Smooth muscle cell (in vitro differentiated cells): Measurements from ENCODE around the gene IRF3. TPM values are rescaled to one million over a fixed set of nuclear protein-coding genes. Genes with fewer than 3 reads are reported as not detected.
"Not testable (repeated sequence)": the region's sequence is repeated elsewhere in the genome, so short reads cannot be mapped to it uniquely, and the experiment has no call there.

Source experiments
- DNase-seq: peaks from one replicate; lab custom pipeline; 2025; ENCODE audit not compliant: unreplicated experiment; lab: John Stamatoyannopoulos, UW
- H2AFZ ChIP-seq: fragments of 200-600 bp; sonication (generic); 2 replicates; pipeline ENCODE4 v1.6.0; 2016; ENCODE audit warnings: antibody characterized with exemption, low read depth, mild to moderate bottlenecking
- H3F3A ChIP-seq: fragments of 200-600 bp; sonication (generic); 2 replicates; pipeline ENCODE4 v1.6.0; 2017; ENCODE audit warnings: antibody characterized with exemption, low read depth
- H3K27ac ChIP-seq: fragments of 200-600 bp; sonication (generic); 2 replicates; pipeline ENCODE4 v1.5.1; 2016; ENCODE audit warnings: low read depth, mild to moderate bottlenecking
- H3K27me3 ChIP-seq: fragments of 200-600 bp; sonication (generic); 2 replicates; pipeline ENCODE4 v1.6.1; 2016; ENCODE audit warnings: low read depth, mild to moderate bottlenecking
- H3K36me3 ChIP-seq: fragments of 200-600 bp; sonication (generic); 2 replicates; pipeline ENCODE4 v1.5.1; 2016; ENCODE audit warnings: low read depth
- H3K4me1 ChIP-seq: fragments of 200-600 bp; sonication (generic); 2 replicates; pipeline ENCODE4 v1.5.1; 2016; ENCODE audit warnings: low read depth
- H3K4me2 ChIP-seq: fragments of 200-600 bp; sonication (generic); 2 replicates; pipeline ENCODE4 v1.6.0; 2016; ENCODE audit warnings: mild to moderate bottlenecking
- H3K4me3 ChIP-seq: fragments of 200-600 bp; sonication (generic); 2 replicates; pipeline ENCODE4 v1.5.1; 2016; ENCODE audit warnings: mild to moderate bottlenecking
- H3K79me2 ChIP-seq: fragments of 200-600 bp; sonication (generic); 2 replicates; pipeline ENCODE4 v1.6.0; 2016; ENCODE audit warnings: low read depth, mild to moderate bottlenecking
- H3K9ac ChIP-seq: fragments of 200-600 bp; sonication (generic); 2 replicates; pipeline ENCODE4 v1.6.0; 2016; ENCODE audit warnings: low read depth
- H3K9me3 ChIP-seq: fragments of 200-600 bp; sonication (generic); replicated peaks from 2 replicates; pipeline ENCODE4 v1.5.1; 2016; ENCODE audit warnings: low read depth
- H4K20me1 ChIP-seq: fragments of 200-600 bp; sonication (generic); 2 replicates; pipeline ENCODE4 v1.6.0; 2016; ENCODE audit warnings: low read depth
- WGBS: methylation state at CpG from one replicate; pipeline ENCODE4 v1.1.7; 2016; ENCODE audit warnings: low lambda C conversion rate; 5-methylcytosine and 5-hydroxymethylcytosine counted together
- polyA plus RNA-seq: library from polyadenylated mRNA; unstranded; fragments of >200 nt; fragmentation: Nextera tagmentation; extraction: Ambion mirVana; gene quantifications from 2 replicates; pipeline ENCODE4 v1.2.1, GENCODE V29; 2016
- total RNA-seq: library from RNA; depleted of rRNA; stranded (reverse); fragments of >200 nt; gene quantifications from 2 replicates; pipeline ENCODE4 v1.2.3, GENCODE V29; 2014
- TF ChIP-seq, protein P1 (sequence below): fragments of 200-600 bp; sonication (generic); IDR thresholded peaks from 2 replicates; pipeline ENCODE4 v1.5.1; 2017; ENCODE audit warnings: borderline replicate concordance, mild to moderate bottlenecking, antibody characterized with exemption; ENCODE audit not compliant: insufficient read depth, poor library complexity, severe bottlenecking

IRF3 gene
- total and polyA plus RNA-seq, 2 experiments from 2014 or later: 35.1 to 45.9 TPM

DNA sequence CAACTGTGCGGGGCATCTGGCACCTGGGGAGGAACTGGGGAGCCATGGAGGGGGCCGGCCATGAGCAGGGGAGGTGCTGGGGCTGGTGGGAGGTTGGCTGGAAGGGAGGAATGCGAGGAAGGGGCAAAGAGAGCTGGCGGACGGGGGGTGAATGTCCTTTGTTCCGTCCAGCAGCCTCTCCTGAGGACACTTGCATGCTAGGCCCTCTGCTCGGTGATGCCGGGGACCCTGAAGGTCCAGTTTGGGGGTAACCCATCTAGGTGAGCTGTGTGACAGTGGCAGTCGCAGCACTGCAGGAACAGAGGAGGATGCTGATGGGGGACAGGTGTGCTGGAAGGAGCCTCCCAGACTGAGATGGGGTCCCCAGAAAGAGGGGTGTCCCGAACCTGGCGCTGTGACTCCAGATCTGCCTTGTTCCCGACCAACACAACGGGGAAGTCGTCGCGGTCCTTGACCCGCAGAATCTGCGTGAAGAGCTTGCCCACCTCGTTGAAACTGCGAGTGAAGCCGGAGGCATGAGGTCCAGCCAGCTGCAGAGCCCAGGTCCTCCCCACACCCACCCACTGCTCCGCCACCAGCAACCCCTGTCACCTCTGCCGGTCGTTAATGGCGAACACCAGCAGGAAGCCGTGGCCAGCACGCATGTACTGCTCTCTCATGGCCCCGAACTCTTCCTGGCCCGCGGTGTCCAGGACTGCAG is 29.3 kb downstream of the IRF3 start:
- WGBS: 90% methylated on average over 30 of the region's 30 CpGs
- TF ChIP-seq, protein P1, sequence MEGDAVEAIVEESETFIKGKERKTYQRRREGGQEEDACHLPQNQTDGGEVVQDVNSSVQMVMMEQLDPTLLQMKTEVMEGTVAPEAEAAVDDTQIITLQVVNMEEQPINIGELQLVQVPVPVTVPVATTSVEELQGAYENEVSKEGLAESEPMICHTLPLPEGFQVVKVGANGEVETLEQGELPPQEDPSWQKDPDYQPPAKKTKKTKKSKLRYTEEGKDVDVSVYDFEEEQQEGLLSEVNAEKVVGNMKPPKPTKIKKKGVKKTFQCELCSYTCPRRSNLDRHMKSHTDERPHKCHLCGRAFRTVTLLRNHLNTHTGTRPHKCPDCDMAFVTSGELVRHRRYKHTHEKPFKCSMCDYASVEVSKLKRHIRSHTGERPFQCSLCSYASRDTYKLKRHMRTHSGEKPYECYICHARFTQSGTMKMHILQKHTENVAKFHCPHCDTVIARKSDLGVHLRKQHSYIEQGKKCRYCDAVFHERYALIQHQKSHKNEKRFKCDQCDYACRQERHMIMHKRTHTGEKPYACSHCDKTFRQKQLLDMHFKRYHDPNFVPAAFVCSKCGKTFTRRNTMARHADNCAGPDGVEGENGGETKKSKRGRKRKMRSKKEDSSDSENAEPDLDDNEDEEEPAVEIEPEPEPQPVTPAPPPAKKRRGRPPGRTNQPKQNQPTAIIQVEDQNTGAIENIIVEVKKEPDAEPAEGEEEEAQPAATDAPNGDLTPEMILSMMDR: no peak
- Histone ChIP-seq H3K4me1 (peaks cover 27% of the 10 kb centered on the region), H3K4me3 (no peak overlapping the region), H3K27me3 (no peaks in the 10 kb centered on the region), H4K20me1 (no peaks in the 10 kb centered on the region), H3K27ac (no peak overlapping the region), H3K36me3 (no peaks in the 10 kb centered on the region), H3F3A (peaks cover 6% of the 10 kb centered on the region), H2AFZ (no peak overlapping the region), H3K9ac (no peak overlapping the region), H3K79me2 (peaks cover 7% of the 10 kb centered on the region), H3K4me2 (no peak overlapping the region), H3K9me3 (no peaks in the 10 kb centered on the region)
- DNase-seq: no peak

DNA sequence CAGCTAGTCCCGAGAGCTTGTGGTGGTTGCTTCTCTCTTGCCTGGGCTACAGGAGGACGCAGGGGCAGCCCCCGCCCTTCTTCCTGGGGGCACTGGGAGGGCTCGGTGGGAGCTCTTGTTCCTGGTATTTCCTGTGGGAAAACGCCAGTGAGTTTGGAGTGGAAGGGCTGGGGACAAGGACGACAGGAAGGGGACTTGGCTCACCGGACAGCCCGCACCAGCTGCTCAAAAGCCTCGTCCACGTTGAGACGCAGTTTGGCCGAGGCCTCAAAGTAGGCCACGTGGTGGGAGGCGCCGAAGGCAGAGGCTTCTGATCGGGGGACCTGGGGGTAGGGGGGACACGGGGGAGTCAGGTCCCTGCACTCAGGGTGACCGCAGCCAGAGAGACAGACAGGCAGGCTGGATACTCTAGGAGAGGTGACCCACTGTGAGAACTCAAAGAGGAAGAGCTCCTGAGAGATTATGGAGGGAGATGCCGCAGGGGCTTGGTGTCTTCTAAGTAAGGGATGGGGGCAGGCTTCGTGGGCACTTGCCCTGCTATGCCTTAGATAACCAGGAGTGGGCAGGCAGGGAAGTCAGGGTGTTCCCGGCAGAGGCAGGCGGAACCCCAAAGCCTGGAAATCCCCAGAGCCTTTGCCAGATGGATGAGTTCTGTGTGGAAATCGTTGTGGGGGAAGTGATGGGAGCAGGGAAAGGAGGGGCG is 30.0 kb downstream of the IRF3 start:
- Histone ChIP-seq H4K20me1 (no peaks in the 10 kb centered on the region), H3K27me3 (no peaks in the 10 kb centered on the region), H3K36me3 (no peaks in the 10 kb centered on the region), H3K4me2 (no peak overlapping the region), H3K79me2 (peaks cover 7% of the 10 kb centered on the region), H3F3A (no peaks in the 10 kb centered on the region), H3K27ac (no peak overlapping the region), H3K4me3 (no peak overlapping the region), H2AFZ (no peak overlapping the region), H3K9me3 (no peaks in the 10 kb centered on the region), H3K4me1 (peaks cover 20% of the 10 kb centered on the region), H3K9ac (no peak overlapping the region)
- 74% methylated on average over 24 of the region's 24 CpGs for WGBS
- TF ChIP-seq, protein P1: no peak
- DNase-seq: no peak

- H3K27me3 ChIP-seq, H3K4me2 ChIP-seq, H3K4me3 ChIP-seq, H2AFZ ChIP-seq, H3K9me3 ChIP-seq, H3K27ac ChIP-seq, H3K4me1 ChIP-seq, H3K36me3 ChIP-seq, H4K20me1 ChIP-seq, H3K9ac ChIP-seq, DNase-seq, H3F3A ChIP-seq, H3K79me2 ChIP-seq: not testable (repeated sequence)
- WGBS: 77% methylated on average over 9 of the region's 9 CpGs
Measured at GRCh38 chr19:49633273-49633672, 32.4 kb downstream of the IRF3 start.

DNA sequence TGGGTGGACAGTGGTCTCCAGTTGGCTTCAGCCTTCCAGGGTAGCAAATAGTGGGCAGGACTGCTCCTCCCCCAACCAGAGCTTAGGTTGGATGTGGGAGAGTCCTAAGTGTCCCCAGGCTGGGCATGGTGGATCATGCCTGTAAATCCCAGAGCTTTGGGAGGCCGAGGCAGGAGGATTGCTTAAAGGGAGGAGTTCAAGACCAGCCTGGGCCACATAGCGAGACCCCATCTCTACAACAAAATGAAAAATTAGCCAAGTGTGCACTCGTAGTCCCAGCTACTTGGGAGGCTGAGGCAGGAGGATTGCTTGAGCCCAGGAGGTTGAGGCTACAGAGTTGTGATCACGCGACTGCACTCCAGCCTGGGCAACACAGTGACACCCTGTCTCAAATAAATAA is 33.1 kb downstream of the IRF3 start:
- Histone ChIP-seq H3K27ac (no peak overlapping the region), H3K9me3 (no peaks in the 10 kb centered on the region), H3K9ac (no peak overlapping the region), H2AFZ (no peak overlapping the region), H3K79me2 (no peaks in the 10 kb centered on the region), H3K4me1 (no peaks in the 10 kb centered on the region), H3F3A (peaks cover 7% of the 10 kb centered on the region), H3K4me2 (no peak overlapping the region), H3K36me3 (no peaks in the 10 kb centered on the region), H3K27me3 (no peaks in the 10 kb centered on the region), H3K4me3 (no peak overlapping the region), H4K20me1 (no peaks in the 10 kb centered on the region)
- no peak for DNase-seq
- WGBS: over 99% methylated on average over 5 of the region's 5 CpGs
- TF ChIP-seq, protein P1: no peak
